GM18526 (cell line): ENCODE data around the gene CHST15.

Experiments used
- POLR2A ChIP-seq: IDR thresholded peaks from 3 replicates; pipeline ENCODE4 v1.6.1; 2011; ENCODE audit not compliant: insufficient read length; ENCODE audit errors: extremely low read depth

CHST15 gene

DNA sequence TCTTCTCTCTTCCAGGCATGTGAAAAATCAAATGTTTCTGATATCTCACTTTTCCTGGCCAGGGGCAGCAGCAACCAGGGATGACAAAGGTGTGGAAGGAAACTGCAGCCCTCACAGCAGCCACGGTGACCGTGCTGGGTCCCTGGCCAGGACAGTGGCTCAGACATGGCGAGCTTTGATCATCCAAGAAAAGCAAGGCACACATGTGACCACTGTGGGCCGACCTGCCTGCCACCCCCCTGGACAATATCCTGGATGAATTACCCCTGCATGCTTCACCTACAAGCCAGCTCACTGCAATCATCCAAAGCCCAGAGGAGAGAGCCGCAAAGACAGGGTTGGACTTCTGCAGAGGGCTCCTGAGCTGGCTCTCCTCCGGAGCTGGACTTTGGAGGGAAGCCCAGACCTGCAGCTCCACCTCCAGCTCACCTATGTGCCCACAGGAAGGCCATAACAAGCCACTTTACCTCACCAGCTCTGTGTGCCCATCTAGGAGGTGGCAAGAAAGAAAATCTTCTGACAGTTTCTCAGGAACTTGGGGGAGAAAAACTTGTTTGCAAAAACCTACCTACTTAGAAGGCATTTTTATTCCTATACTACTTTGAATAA is 2.7 kb downstream of the CHST15 start:
- no peak for TF ChIP-seq POLR2A

DNA sequence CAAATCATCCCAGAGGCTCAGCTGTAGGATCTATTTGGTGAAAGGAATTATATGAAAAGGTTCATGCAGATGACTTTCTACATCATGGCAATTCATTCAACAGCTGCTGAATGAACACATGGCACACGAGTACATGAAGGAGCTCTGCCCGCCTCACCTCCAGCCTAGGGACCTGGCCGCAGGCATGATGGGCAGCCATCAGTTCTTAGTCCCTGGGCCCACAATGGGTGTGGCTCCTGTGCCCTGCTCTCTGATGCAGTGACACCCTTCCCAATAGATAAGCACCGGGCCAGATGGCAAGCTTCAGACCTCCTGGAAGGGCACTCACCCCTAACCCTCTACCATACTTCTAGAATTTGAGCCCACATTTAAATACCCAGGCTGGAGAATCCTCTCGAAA is 3.5 kb downstream of the CHST15 start:
- no peak for TF ChIP-seq POLR2A

DNA sequence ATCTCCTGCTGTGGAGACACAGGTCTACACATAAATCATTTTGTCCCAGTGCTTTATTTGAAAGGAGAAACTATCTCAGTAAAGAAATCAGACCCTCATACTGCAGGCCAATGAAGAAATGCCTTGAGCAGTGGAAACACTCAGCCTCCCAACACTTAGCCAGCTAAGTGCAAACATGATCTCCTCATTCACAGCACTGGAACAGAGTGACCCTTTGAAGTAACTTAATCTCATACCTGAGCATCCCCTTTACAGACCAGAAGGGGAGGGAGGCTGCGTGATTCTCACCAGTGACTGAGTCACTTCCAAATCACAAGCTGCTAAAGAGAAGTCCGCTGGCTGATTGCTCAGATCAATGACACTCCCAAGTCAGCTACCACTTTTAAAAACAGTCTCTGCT is 4.5 kb downstream of the CHST15 start:
- no peak for TF ChIP-seq POLR2A

DNA sequence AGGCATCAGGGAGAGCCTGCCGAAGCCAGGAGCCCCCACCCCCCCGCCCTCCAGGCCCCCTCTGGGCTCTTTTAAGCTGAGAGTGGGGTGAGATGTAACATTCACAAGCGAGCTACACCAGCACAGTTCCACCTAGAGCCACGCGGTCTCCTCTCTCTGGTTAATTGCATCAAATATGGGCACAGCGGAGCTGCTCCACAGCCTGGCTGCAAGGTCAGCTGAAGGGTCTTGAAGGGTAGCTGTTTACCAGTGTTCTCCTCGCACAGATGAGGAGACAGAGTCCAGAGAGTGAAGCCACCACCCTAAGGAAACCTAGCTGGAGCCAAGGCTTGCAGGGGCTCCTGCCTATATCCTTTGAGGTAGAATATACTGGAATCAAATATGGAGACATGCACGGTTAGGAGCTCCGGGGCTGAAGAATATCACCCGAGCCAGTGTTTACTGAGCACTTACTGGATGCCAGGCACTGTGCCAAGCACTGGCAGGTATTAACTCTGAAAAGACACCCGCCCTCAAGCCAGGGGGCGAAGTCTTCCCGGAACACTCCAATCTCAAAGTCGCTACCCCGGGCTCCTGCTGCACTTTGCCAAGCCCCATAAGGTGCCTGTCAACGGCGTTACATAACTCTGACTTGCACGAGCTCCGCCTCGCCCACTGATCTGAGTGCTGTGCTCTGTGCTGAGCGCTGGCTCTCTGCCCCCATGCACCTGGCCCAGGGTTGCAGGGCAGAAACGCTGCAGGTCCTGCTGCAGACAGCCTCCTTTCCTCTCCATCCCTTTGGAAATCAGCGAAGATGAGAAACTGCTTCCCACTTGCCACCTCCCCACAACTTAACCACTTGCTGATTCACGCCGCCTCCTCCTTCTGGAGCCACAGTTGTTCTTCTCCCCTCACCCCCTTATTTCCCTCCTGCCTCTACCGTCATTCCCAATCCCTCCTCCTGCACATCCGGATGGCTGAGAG is 5.4 kb downstream of the CHST15 start:
- no peak for TF ChIP-seq POLR2A

DNA sequence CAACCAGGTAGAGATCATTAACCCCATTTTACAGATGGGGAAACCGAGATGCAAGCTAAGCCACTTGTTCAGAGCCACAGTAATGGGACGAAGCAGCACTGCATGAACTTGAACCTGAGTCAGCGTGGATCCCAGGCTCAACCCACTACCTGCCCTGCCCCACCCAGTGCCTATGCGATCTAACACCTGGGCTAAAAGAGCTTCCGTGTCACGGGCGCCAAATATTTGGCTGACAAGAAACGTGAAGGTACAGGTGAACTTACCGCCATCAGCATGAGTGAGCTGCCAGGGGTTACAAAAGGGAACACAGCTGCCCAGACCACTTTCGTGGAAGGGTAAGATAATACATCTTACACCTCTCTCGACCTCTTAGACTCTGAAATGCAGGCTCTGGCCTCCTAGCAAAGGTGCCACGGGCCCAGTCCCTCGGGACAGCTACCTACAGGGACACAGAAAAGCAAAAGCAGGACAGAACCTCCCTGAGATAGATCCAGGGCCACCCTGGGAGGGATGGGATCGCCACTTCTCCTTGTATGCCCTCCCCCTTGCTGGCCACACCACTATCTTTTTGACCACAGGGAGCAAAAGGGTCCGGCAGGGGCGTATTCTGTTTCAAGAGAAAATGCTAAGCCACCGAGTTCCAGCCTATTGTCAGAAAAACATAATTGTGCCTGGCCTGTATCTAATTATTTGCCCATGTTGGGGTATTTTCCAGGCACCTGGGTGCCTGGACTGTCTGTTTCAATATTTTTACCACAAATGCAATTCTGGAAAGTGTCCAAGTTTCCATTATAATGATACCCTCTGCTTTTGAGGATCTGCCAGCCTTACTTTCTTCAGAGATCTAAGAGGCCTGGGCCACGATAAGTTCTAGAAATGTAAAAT is 6.4 kb downstream of the CHST15 start:
- TF ChIP-seq POLR2A = no peak

DNA sequence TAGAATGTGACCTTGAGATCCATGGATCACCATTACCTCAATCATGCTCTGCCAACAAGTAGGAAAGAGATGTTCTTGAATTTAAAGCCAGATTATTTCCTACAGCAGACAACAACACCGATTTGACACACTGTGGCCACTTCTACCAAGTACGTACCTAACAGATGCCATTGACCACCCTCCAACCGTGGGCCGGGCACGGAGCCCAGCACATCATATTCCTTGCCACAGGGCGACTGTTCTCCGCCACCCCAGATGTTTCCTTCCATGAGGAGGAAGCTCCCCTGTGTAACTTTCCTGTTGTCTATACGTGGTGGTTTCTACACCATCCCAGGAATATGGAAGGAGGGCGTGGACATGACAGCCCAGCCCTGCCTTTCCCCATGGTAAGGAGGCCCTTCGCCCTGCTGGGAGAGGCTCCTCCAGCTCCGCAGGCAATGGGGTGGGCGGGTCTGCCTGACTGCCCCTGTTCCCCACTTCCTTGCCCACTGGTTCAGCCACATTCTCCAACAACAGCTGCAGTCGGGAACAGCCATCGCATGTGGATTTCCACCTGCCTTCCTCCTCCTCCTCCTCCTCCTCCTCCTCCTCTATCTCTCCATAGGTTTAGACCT is 7.2 kb downstream of the CHST15 start:
- no peak for TF ChIP-seq POLR2A

DNA sequence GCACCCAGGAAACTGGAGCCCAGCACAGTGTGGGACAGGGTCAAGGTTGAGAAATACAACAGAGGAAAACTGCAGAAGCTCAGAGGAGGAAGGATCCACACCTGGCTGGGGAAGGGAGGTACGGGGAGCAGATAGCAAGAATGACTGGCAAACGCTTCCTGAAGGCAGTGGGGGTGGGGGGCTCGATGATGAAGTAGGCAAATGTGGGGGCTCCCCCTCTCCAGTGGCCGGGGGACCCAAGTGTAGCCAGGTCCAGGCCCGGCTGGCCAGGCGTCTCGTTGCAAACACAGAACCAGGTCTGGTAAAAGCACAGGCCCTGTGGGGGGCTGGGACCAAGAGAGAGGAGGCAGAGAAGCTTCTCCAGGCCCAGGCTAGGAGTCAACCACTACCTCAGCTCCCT is 7.7 kb downstream of the CHST15 start:
- no peak for TF ChIP-seq POLR2A

DNA sequence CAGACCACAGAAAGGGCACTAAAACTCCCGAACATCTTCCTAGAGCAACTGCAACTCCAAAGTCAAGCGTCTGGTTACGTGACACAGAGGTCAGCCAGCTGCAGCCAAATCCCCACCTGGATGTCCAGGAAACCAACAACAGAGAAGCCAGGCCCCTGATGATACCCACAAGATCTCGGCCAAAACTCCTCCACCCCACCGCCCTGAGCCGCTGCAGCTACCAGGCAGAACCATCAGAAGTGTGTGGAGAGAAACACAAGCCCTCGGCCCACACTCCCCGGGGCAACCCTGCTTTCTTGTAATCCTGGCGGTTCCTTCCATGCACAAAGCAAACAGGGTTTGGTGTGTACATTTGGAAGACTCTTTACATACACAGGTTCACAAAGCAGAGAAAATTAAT is 8.7 kb downstream of the CHST15 start:
- no peak for TF ChIP-seq POLR2A

DNA sequence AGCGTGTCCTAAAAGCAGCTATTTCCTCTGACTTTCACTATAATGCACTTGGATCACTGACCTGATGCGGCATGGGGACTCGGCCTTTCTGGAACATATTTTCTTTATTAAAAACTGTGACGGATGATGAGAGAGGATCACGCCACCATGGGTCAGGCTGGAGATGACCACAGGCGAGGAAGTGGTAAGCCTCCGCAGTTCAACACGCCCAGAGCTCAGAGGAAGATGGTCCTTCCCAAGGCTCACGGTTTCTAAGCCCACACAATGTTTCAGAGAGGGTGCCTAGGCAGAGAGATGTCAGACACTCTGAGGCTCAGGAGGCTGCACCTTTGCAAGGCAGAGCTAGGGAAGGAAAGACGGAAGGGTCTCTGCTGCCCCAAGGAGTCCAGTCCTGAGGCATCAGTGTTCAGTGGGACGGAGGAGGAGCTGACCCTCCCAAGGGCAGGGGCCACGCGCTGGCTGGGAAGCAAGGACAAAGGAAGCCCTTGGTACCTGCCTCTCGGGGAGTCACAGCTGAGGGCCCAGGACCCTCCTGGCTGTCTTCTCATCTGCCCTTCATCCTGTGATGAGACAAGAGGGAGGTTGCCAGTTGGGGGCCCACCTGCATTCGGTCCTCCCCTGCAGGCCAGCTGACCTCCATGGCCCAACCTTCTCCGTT is 9.5 kb downstream of the CHST15 start:
- no peak for TF ChIP-seq POLR2A

DNA sequence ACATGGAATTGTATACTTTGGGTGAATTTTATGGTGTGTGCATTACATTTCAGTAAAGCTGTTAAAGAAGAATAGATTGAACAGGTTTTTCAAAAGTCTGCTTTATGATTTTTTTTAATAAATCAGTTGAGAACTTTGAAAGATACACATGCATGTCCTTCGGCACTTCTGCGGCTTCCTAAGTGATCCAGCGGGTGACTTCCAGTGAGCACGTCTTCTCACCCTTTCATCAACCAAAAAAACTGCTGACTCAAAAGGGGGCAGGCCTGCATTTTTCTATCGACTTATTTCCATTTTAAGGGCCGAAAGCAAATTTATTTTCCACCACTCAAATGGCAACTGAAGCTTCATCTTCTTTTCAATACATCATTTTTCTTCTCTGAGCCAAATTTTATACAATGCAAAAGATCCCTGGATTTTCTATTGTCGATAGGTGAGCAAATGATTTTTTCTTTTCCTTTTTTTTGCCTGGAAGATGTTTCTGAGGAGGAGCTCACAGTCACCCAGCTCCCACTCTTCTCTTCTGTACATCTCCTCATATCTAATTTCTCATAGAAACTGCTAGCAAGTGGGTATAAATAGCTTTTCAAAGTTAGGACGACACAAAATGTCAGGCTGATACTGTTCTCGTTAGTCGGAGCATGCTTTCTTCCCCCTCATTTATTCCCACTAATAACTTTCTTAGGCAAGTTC is 10.2 kb downstream of the CHST15 start:
- no peak for TF ChIP-seq POLR2A

DNA sequence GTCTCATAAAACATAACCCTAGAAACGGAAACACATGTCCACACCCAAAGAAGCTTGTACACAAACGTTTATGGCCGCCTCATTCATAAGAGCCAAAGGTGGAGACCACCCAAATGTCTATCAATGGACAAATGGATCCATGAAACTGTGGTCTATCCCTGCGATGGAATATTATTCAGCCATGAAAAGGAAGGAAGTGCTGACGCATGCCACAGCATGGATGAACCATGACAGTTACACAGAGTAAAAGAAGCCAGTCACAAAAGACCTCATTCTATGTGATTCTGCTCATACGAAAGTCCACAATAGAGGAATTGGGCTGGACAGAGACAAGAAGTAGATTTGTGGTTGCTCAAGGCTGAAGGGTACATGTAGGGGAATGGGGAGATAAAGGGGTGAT is 10.8 kb downstream of the CHST15 start:
- TF ChIP-seq POLR2A = no peak

DNA sequence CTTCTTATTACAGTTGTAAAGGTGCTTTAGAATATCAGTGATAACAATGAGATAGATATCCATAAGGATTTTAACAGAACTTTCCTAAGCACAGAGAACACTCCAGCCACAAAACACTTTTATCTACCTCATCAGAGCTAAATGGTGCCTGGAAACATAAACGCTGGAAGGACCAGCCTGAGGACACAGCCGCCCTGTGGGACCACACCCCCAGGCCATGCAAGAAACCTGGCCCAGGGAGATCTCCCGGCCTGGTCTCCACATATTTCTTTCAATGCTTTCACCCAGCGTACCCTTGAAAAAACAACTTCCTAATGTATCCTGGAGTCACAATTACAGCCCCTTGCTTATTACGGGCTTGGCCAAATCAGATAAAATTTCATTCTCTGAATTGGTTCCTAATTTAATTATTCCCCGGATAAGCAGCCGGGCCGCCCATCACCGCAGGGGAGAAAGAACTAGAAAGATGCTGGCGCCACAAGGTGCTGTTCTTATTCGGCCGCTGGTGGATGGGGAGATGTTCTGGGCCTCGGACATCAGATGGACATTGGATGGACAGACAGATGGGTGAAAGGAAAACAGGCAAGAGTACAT is 11.8 kb downstream of the CHST15 start:
- no peak for TF ChIP-seq POLR2A

DNA sequence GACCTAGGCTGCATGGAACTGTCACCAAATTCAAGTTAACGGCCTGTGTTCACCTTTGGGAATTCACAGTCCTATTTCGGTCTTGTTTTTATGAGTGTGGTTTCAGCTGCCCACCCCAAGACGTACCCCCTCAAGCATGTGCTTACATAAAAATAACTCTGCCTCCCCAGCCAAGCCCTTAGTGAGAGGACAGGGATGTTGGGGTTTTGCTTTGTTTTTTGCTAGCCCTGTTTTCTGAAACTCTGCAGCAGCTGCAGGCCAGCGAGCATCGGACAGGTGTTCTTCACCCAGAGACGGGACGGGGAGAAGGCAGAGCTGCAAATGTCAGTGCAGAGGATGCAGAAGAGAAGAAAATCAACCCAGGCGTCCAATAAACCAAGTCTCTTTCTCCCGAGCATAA is 13.5 kb downstream of the CHST15 start:
- no peak for TF ChIP-seq POLR2A

DNA sequence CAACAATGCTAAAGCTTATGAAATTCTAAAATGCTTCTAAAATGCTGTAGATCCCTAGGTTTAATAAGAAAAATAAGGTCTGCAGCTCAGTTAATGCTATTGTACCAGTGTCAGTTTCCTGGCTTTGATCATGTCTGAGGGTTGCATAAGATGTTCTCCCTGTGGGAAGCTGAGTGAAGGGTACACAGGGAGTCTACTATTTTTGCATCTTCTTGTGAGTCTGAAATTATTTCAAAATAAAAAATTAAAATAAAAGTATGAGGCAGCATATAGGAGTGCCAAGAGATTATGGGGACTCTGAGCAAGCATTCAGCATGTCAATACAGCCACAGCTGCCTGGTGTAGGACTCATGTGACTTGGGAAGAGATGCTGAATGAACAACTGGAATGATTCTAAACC is 14.7 kb downstream of the CHST15 start:
- TF ChIP-seq POLR2A = no peak
